Measurements from ENCODE around the gene HOXB4. TPM values are rescaled to one million over a fixed set of nuclear protein-coding genes. Genes with fewer than 3 reads are reported as not detected.
A peak's percentile ranks its signal among the peaks of the same experiment; 100 is the strongest.

HOXB4 gene
- total RNA-seq, 1 experiment from 2014 or later = 9.7 TPM

DNA sequence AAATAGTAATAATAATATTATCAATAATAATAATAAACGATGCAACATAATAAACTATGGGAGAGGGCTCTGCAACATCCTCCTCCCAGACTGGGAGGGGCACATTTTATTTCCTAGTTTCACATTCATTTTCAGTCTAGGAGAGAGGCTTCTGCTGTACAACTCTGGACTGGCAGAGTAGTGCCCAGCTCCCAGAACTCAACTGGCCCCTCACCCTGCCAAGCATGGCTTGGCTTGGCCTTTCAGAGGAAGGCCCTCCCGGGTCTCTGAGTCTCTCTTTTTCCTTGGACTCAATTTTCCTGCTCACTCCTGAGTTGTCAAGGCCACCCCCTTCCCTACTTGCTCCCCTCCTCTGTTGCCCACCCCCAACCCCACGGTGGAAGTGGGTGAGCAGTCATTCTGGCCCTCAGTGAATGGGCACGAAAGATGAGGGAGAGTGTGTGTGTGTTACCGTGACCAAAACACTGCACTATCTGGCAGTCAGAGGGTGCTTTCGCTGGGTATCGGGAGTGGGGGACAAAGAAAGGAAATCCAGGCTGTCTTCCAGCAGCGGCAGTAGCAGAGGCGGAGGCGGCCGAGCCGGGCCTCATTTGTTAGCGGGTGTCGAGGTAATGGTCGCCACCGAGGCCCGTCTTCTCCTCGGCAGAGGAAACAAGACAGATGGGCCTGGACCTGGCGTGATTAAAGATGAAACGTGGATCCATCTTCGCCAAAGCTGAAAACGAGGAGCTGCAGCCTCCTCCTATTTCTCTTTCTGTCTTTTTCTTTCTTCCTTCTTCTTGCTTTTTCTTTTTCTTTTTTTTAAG is 2.3 kb downstream of the HOXB4 start:
- no peaks in the 10 kb centered on the region for H3K9me3 ChIP-seq (ENCODE audit: low read depth, low read length, poor library complexity, severe bottlenecking)
- DNase-seq (ENCODE audit: low spot score) = no peak
- peaks cover 40% of the 10 kb centered on the region for H3K4me1 ChIP-seq (ENCODE audit: insufficient read depth, low read length, poor library complexity, severe bottlenecking)
- H3K36me3 ChIP-seq (ENCODE audit: insufficient read depth, low read length, poor library complexity, severe bottlenecking) = no peaks in the 10 kb centered on the region
- POLR2A ChIA-PET (ENCODE audit: low non-redundant PET) = no interaction called here
- TF ChIP-seq, protein P1, sequence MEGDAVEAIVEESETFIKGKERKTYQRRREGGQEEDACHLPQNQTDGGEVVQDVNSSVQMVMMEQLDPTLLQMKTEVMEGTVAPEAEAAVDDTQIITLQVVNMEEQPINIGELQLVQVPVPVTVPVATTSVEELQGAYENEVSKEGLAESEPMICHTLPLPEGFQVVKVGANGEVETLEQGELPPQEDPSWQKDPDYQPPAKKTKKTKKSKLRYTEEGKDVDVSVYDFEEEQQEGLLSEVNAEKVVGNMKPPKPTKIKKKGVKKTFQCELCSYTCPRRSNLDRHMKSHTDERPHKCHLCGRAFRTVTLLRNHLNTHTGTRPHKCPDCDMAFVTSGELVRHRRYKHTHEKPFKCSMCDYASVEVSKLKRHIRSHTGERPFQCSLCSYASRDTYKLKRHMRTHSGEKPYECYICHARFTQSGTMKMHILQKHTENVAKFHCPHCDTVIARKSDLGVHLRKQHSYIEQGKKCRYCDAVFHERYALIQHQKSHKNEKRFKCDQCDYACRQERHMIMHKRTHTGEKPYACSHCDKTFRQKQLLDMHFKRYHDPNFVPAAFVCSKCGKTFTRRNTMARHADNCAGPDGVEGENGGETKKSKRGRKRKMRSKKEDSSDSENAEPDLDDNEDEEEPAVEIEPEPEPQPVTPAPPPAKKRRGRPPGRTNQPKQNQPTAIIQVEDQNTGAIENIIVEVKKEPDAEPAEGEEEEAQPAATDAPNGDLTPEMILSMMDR (conservative IDR thresholded peaks at IDR 0.05; ENCODE audit: low read depth, low read length) = no peak
- no peak for TF ChIP-seq EZH2 (IDR thresholded peaks at IDR 0.05; ENCODE audit: borderline replicate concordance, low read depth, low read length, poor library complexity, severe bottlenecking)
- intact Hi-C loops (cut with micrococcal nuclease; ENCODE audit: unreplicated experiment) = loop anchor here (2.0 kb wide), 1 partner anchor 33 kb away; no protein-coding TSS in a partner anchor
- peak overlapping the region; percentile 57 for H3K4me3 ChIP-seq (ENCODE audit: low read depth, low read length, poor library complexity, severe bottlenecking)
- no peaks in the 10 kb centered on the region for H3K27me3 ChIP-seq (replicated peaks; ENCODE audit: insufficient read depth, low read depth, low read length, poor library complexity)
- CTCF ChIA-PET = no interaction called here
- peak overlapping the region; percentile 49 for H3K27ac ChIP-seq (ENCODE audit: low read depth, low read length, poor library complexity, severe bottlenecking)
- TSS peak; percentile 54 for BruUV-seq (replicated peaks)

DNA sequence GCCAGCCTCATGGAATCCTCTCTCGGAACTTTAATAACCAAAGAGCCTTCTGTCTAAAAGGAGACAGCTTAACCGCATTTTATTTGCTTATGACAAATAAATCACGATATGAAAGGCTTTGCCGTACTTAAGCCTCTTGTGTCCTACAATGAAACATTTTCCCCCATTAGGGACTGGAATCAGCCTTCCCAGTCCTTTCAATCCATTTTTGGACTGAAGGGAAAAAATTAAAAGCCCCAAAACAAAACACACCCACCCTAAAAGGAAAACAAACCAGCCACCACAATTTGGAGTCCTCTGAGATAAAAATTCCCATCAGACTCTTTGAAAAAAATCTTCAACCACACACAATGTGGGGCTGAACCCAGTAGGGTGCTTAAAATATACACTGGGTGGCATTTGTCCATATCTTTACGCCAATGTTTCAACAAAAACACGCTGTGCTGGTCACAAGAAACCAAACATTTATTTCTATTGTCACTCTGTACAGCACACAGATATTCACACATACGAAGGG is 3.0 kb downstream of the HOXB4 start:
- Histone ChIP-seq H3K27me3 (replicated peaks; ENCODE audit: insufficient read depth, low read depth, low read length, poor library complexity) (no peaks in the 10 kb centered on the region), H3K9me3 (ENCODE audit: low read depth, low read length, poor library complexity, severe bottlenecking) (no peaks in the 10 kb centered on the region), H3K4me3 (ENCODE audit: low read depth, low read length, poor library complexity, severe bottlenecking) (no peak overlapping the region), H3K27ac (ENCODE audit: low read depth, low read length, poor library complexity, severe bottlenecking) (no peak overlapping the region), H3K4me1 (ENCODE audit: insufficient read depth, low read length, poor library complexity, severe bottlenecking) (peaks cover 41% of the 10 kb centered on the region), H3K36me3 (ENCODE audit: insufficient read depth, low read length, poor library complexity, severe bottlenecking) (no peaks in the 10 kb centered on the region)
- no peak for TF ChIP-seq EZH2 (IDR thresholded peaks at IDR 0.05; ENCODE audit: borderline replicate concordance, low read depth, low read length, poor library complexity, severe bottlenecking)
- TF ChIP-seq, protein P1 (conservative IDR thresholded peaks at IDR 0.05; ENCODE audit: low read depth, low read length) = no peak
- CTCF ChIA-PET = no interaction called here
- no peak for DNase-seq (ENCODE audit: low spot score)
- POLR2A ChIA-PET (ENCODE audit: low non-redundant PET) = interaction anchor here (0.6 kb wide), 1 partner anchor 28 kb away, joined by 9 read pairs; no protein-coding TSS in a partner anchor
- intact Hi-C loops (cut with micrococcal nuclease; ENCODE audit: unreplicated experiment) = no loop called here
- BruUV-seq (replicated peaks) = no TSS peak

DNA sequence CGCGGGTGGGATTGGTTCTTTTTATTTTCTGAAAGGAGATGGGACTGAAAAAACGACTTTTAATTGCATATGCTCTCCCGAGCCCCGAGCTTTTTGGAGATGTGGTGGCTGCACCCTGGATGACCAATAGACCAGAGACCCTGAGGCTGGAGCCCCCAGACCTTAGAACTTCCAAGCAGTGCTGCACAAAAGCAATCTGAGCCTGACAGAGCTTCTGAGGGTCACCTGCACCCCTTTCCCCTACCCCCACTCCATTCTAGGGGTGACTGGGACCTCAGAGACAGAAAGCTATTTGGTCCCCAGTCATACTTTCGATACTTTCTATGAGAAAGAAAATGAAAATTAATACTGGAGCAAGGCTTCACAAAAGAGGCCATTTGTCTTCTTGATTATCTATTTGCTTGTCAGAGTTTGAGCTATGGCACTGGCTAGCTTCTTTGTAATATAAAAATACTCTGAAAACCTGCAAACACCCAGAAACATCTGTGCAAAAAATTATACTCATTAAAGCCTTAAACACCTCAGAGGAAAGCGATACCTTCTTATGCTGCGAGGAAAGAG is 3.6 kb downstream of the HOXB4 start:
- ChIA-PET CTCF (no interaction called here), POLR2A (ENCODE audit: low non-redundant PET) (interaction anchor here (0.6 kb wide), 1 partner anchor 27 kb away, joined by 9 read pairs; no protein-coding TSS in a partner anchor)
- DNase-seq (ENCODE audit: low spot score) = no peak
- Histone ChIP-seq H3K27ac (ENCODE audit: low read depth, low read length, poor library complexity, severe bottlenecking) (no peak overlapping the region), H3K36me3 (ENCODE audit: insufficient read depth, low read length, poor library complexity, severe bottlenecking) (no peaks in the 10 kb centered on the region), H3K9me3 (ENCODE audit: low read depth, low read length, poor library complexity, severe bottlenecking) (no peaks in the 10 kb centered on the region), H3K27me3 (replicated peaks; ENCODE audit: insufficient read depth, low read depth, low read length, poor library complexity) (no peaks in the 10 kb centered on the region), H3K4me3 (ENCODE audit: low read depth, low read length, poor library complexity, severe bottlenecking) (no peak overlapping the region), H3K4me1 (ENCODE audit: insufficient read depth, low read length, poor library complexity, severe bottlenecking) (peaks cover 41% of the 10 kb centered on the region)
- TF ChIP-seq, protein P1 (conservative IDR thresholded peaks at IDR 0.05; ENCODE audit: low read depth, low read length) = no peak
- no peak for TF ChIP-seq EZH2 (IDR thresholded peaks at IDR 0.05; ENCODE audit: borderline replicate concordance, low read depth, low read length, poor library complexity, severe bottlenecking)
- BruUV-seq (replicated peaks) = no TSS peak
- intact Hi-C loops (cut with micrococcal nuclease; ENCODE audit: unreplicated experiment) = no loop called here

Data from A673 (cell line).